GM18507 (cell line): ENCODE results near the gene GUCY1A1.

Source experiments
- DNase-seq: peaks from one replicate; pipeline ENCODE4 v3.0.0; 2011; ENCODE audit warnings: low read depth; ENCODE audit not compliant: insufficient read length; ENCODE audit errors: extremely low spot score
- FAIRE-seq: peaks from 2 replicates; lab custom pipeline; 2011; peaks lifted over from hg19 to GRCh38; lab: Jason Lieb, UNC

The GUCY1A1 gene

DNA sequence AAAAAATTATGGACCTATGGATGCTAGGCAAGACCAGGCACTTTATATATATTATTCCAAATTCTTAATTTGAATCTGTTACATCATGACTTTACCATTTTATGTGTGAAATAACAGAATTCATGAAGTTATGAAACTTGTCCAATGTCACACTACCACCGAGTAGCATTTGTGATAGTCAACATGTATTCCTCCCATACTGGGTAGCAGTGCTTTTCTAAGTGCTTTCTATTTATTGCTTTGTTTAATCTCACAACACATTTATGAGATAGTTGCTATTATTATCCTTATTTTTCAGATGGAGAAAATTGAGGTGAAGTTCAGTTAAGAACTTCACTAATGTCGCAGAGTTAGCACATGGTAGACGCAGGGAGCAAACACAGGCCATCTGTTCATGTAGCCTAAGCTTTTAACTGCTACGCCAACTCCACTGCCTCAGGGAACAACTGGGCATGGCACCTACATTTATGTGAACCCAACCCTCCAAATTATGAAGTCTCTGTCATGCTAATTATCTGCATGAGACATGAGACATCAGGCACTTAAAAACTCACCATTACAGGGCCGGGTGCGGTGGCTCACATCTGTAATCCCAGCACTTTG, 20.8 kb downstream of the GUCY1A1 start:
- DNase-seq = no peak

DNA sequence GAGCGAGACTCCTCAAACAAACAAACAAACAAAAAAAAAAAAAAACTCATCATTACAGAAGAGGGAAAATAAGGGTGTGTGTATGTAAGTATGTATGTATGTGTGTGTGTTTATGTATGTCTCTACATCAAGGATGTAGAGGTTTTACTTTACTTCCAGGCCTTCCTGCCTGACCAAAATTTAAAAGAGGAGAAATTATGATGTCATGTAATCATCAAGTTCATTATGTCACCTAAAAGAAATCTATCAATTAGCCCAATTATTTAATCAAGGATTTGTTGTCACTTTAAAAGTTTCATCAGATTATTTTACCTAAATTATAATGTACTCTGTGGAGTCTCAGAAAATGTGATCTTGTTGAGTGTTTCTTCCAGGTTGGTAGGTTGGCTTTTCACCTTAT, 21.6 kb downstream of the GUCY1A1 start:
- no peak for FAIRE-seq
- no peak for DNase-seq

More for the DNA sequence above, 20.8 kb downstream of the GUCY1A1 start:
- FAIRE-seq = no peak

DNA sequence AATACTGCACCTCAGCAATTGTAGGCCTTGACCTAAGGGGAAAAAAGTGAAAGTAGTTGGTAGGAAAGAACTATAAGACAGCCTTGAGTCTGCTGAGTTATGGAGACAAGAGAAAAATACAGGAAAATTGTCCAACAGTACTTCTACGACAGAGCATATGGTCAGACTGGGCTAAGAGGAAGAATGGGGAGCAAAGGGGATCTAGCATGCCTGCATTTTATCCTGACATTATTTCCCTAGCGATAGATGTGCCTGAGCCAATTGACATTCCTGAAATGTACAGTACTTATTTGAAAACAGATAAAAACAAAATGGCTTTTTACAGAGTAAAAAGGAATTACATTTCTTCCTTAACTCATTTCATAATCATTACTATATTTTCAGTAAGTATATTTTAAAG, 22.2 kb downstream of the GUCY1A1 start:
- FAIRE-seq = no peak
- no peak for DNase-seq

DNA sequence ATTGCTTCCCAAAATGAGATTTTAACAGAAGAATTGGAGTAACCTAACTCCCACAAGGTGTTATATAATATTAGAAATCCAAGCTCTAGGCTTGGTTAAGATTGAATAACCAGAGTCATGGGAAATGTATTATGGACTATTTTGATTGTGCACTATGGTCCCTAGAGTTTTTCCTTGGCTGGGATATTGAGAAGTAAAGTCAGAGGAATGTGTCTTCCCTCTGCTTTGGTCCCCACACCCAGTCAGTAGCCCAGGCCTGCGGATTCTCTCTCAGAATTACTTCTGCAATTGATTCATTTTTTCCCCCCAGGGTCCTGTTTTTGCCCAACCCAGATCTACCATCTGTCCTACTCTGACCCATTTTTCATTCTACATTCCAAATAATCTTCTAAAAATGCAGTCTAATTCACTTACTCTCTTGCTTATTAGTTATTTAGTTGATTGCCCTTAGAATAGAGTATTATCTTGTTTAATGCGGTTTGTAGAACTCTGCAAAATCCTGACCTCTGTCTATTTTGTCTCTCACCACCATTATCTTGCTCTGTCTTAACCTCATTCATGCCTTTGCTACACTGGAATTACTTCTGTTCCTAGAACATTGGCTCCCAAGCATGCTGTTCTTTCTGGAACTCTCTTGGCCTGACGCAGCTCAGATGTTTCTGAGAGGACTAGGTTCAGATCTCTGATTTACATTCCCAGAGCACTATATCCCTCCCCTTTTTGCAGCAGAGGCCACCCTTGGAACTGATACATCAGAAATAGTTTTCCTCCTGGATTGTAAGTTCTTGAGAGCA, 23.6 kb downstream of the GUCY1A1 start:
- FAIRE-seq = no peak
- DNase-seq = no peak

DNA sequence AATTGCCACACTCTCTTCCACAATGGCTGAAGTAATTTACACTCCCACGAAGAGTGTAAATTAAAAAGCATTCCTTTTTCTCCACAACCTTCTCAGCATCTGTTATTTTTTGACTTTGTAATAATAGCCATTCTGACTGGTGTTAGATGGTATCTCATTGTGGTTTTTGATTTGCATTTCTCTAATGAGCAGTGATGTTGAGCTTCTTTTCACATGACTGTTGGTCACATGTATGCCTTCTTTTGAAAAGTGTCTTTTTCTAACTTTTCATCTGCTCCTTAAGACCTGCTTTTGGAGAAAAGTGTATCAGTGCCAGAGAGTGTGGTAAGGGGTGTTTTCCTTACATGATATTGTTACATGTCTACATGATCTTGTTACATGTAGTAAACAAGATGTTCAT, 25.7 kb downstream of the GUCY1A1 start:
- DNase-seq = no peak
- FAIRE-seq = peak; percentile 56

DNA sequence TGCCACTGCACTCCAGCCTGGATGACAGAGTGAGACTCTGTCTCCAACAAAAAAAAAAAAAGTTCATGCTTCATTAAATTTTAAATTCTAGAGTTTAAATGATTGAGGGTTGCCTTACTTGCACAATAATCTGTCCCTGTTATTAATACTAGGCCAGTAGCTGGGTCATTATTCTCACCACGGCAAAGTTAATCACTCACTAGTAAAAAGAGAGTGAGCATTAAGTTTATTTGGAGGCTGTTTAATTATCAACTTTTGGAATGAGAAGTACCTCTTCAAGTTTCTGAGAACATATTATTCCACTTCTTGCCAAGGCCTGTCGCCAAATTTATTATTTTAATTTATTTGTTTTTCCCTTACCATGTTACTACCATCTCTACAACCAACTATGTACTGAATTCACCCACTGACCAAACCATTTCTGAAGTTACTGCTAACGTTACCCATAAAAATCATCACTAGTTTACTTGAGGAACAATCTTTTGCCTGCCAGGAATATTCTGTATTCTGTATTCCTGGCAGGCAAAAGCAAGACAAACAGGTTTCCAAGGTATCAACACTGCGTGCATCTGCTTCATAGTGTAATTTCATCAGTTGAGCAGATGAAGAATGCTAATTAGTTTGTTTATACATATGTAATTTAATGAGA, 26.5 kb downstream of the GUCY1A1 start:
- FAIRE-seq (no peak), DNase-seq (no peak)

- no peak for DNase-seq
- no peak for FAIRE-seq
Observed at GRCh38 chr4:155694100-155694785, 27.6 kb downstream of the GUCY1A1 start.

DNA sequence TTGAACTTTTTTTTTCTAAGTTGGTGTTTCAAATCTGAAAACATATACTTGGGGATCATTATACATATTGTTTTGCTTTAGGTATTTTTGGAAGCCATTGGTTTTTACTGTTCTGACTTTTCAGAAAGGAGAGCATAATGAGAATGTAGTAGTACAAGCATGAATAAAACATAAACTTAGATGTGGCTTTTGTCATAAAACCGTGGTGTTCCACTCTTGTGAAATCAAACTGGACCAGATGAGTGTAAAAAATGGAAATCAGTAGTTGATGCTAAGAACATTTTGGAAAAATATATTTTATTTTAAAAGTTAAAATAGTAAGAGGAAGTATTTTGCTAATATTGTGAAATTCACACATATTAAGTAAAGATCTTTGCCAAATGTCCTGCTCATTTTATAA, 29.6 kb downstream of the GUCY1A1 start:
- FAIRE-seq (no peak), DNase-seq (no peak)

DNA sequence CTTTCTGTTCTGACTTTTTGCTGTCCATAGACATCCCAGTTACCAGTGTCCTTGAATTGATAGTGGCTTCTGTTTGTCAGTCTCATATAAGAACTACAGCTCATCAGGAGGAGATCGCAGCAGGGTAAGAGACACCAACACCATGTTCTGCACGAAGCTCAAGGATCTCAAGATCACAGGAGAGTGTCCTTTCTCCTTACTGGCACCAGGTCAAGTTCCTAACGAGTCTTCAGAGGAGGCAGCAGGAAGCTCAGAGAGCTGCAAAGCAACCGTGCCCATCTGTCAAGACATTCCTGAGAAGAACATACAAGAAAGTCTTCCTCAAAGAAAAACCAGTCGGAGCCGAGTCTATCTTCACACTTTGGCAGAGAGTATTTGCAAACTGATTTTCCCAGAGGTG, 30.1 kb downstream of the GUCY1A1 start:
- FAIRE-seq (no peak), DNase-seq (no peak)

- DNase-seq (no peak), FAIRE-seq (no peak)
Observed at GRCh38 chr4:155701827-155702226, 35.2 kb downstream of the GUCY1A1 start.

- FAIRE-seq = peak; percentile 42
- no peak for DNase-seq
Observed at GRCh38 chr4:155703486-155704247, 37.0 kb downstream of the GUCY1A1 start.

DNA sequence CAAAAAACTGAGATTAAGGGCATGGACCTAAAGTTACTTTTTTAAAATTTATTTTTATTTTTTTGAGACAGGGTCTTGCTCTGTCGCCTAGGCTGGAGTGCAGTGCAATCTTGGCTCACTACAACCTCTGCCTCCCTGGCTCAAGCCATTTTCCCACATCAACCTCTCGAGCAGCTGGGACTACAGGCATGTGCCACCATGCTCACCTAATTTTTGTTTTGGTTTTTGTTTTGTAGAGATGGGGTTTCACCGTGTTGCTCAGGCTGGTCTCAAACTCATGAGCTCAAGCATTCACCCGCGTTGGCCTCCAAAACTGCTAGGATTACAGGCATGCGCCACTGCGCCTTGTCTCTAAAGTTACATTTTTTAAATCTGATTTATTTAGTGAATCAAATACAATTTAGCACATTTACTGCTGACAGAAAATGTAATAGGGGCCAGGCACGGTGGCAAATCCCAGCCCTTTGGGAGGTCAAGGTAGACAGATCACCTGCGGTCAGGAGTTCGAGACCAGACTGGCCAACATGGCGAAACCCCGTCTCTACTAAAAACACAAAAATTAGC, 38.3 kb downstream of the GUCY1A1 start:
- DNase-seq (no peak), FAIRE-seq (no peak)

DNA sequence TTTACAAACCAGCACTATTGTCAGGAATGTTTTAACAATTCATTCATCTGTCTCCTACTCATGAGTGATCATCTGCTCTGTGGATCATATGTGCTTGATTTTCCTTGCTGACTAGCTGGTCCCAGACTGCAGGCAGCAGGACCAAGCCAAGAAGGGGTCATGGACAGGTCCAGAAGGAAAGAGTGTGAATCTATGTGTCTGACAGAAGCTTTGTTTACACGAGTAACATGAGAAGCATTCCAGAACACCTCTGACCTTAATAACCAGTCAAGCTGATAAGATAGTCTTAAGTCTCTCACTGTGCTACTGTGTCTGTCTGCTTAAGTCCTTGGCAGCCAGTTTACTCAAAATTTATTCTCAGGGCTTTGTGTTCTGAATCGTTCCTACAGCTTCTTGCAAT, 39.0 kb downstream of the GUCY1A1 start:
- no peak for DNase-seq
- FAIRE-seq = peak; percentile 5

- no peak for FAIRE-seq
- no peak for DNase-seq
Observed at GRCh38 chr4:155706147-155706546, 39.5 kb downstream of the GUCY1A1 start.

GRCh38 chr4:155707251-155707650, 40.6 kb downstream of the GUCY1A1 start:
- no peak for FAIRE-seq

GRCh38 chr4:155708782-155709181, 42.1 kb downstream of the GUCY1A1 start:
- FAIRE-seq (no peak), DNase-seq (no peak)

More at GRCh38 chr4:155707251-155707650, 40.6 kb downstream of the GUCY1A1 start:
- no peak for DNase-seq

- DNase-seq (no peak), FAIRE-seq (no peak)
Observed at GRCh38 chr4:155709918-155710317, 43.3 kb downstream of the GUCY1A1 start.

- DNase-seq = no peak
- FAIRE-seq = no peak
Observed at GRCh38 chr4:155711556-155711955, 44.9 kb downstream of the GUCY1A1 start.

GRCh38 chr4:155712846-155713245, 46.2 kb downstream of the GUCY1A1 start:
- no peak for DNase-seq

More at GRCh38 chr4:155712846-155713245, 46.2 kb downstream of the GUCY1A1 start:
- no peak for FAIRE-seq
